Measurements from ENCODE around the gene ABO. TPM values are rescaled to one million over a fixed set of nuclear protein-coding genes. Genes with fewer than 3 reads are reported as not detected.

The ABO gene
- total RNA-seq, 1 experiment from 2014 or later = 0.15 TPM

- peaks cover 8% of the 10 kb centered on the region; the same call in 1 of the 2 replicates for H3K4me1 Mint-ChIP-seq
- no peaks in the 10 kb centered on the region for H3K36me3 Mint-ChIP-seq
- no peak overlapping the region for H3K4me3 Mint-ChIP-seq
- TF ChIP-seq ARID4B (CRISPR knock-in tag; IDR thresholded peaks at IDR 0.05; ENCODE audit: borderline replicate concordance) = no peak
- TF ChIP-seq ZNF219 (CRISPR knock-in tag; IDR thresholded peaks at IDR 0.05; ENCODE audit: borderline replicate concordance) = no peak
- no peak for TF ChIP-seq MLX (CRISPR knock-in tag; IDR thresholded peaks at IDR 0.05)
- TF ChIP-seq SMAD4 (CRISPR knock-in tag; IDR thresholded peaks at IDR 0.05) = no peak
- TF ChIP-seq TCF7 (CRISPR knock-in tag; IDR thresholded peaks at IDR 0.05; ENCODE audit: low read depth) = no peak
- no peak for TF ChIP-seq CREM (CRISPR knock-in tag; IDR thresholded peaks at IDR 0.05)
- no peak for TF ChIP-seq CTCF (IDR thresholded peaks at IDR 0.05)
- no peak for TF ChIP-seq IRF1 (CRISPR knock-in tag; IDR thresholded peaks at IDR 0.05)
- no peak for TF ChIP-seq ZNF425 (CRISPR knock-in tag; conservative IDR thresholded peaks at IDR 0.05)
- no peak for TF ChIP-seq ZNF671 (CRISPR knock-in tag; IDR thresholded peaks at IDR 0.05)
- TF ChIP-seq PREB (CRISPR knock-in tag; IDR thresholded peaks at IDR 0.05; ENCODE audit: borderline replicate concordance) = no peak
- TF ChIP-seq SMAD3 (CRISPR knock-in tag; IDR thresholded peaks at IDR 0.05; ENCODE audit: borderline replicate concordance) = no peak
- TF ChIP-seq IRF2 (CRISPR knock-in tag; IDR thresholded peaks at IDR 0.05; ENCODE audit: borderline replicate concordance, low read depth) = no peak
- no peak for TF ChIP-seq ZNF317 (CRISPR knock-in tag; IDR thresholded peaks at IDR 0.05; ENCODE audit: borderline replicate concordance, low read depth)
- no peak for TF ChIP-seq RORB (CRISPR knock-in tag; IDR thresholded peaks at IDR 0.05)
- no peak for TF ChIP-seq ERG (CRISPR knock-in tag; IDR thresholded peaks at IDR 0.05)
- TF ChIP-seq NFYB (CRISPR knock-in tag; conservative IDR thresholded peaks at IDR 0.05; ENCODE audit: low read depth) = no peak
- no peak for TF ChIP-seq E2F5 (CRISPR knock-in tag; IDR thresholded peaks at IDR 0.05)
- ATAC-seq = no peak
- CTCF ChIA-PET = interaction anchor here (0.6 to 1.7 kb wide), 3 partner anchors 8 to 59 kb away, joined by 3 to 11 read pairs (median 6); no protein-coding TSS in a partner anchor
- peaks cover 5% of the 10 kb centered on the region for H3K27me3 Mint-ChIP-seq (ENCODE audit: low read depth)
- POLR2A ChIA-PET = no interaction called here
- no peak for DNase-seq (ENCODE audit: low spot score)
- no peaks in the 10 kb centered on the region for H3K9me3 Mint-ChIP-seq
- H3K27ac Mint-ChIP-seq = no peak overlapping the region
Observed at GRCh38 chr9:133246991-133247390, 28.0 kb downstream of the ABO start.

Data from WTC11 (cell line).